ENCODE results near the gene DAB1. TPM values are rescaled to one million over a fixed set of nuclear protein-coding genes. Genes with fewer than 3 reads are reported as not detected.

The DAB1 gene
- polyA plus RNA-seq, 3 donors: not detected

GRCh38 chr1:56993475-56993874 lies 430.4 kb downstream of the DAB1 start:
- Histone ChIP-seq H4K20me1 (ENCODE audit: insufficient read depth, low read length) (no peaks in the 10 kb centered on the region), H3K27me3 (ENCODE audit: control insufficient read depth in 2 of 2, insufficient read depth in 2 of 2, low read length in 2 of 2) (no peaks in the 10 kb centered on the region), H2AFZ (ENCODE audit: insufficient read depth, low read depth, low read length, poor library complexity, severe bottlenecking) (no peak overlapping the region), H3K27ac (ENCODE audit: low read depth in 1 of 2, low read length in 2 of 2) (no peak overlapping the region), H3K36me3 (replicated peaks in 1 of 2; ENCODE audit: control insufficient read depth in 1 of 2, insufficient read depth in 2 of 2, low read length in 2 of 2) (no peaks in the 10 kb centered on the region), H3K9me3 (replicated peaks in 1 of 2; ENCODE audit: control insufficient read depth in 1 of 2, insufficient read depth in 1 of 2, low read length in 2 of 2) (no peaks in the 10 kb centered on the region), H3K4me3 (replicated peaks in 1 of 3; ENCODE audit: low read depth in 2 of 3, low read length in 3 of 3) (no peak overlapping the region), H3K4me1 (ENCODE audit: control insufficient read depth in 1 of 2, insufficient read depth in 2 of 2, low read length in 2 of 2) (no peaks in the 10 kb centered on the region), H3K79me2 (ENCODE audit: insufficient read depth, low read length) (no peaks in the 10 kb centered on the region), H3K9ac (ENCODE audit: insufficient read depth, low read length, poor library complexity, severe bottlenecking) (no peak overlapping the region), H3K4me2 (replicated peaks; ENCODE audit: extremely low read depth, low read length, poor library complexity, severe bottlenecking) (no peak overlapping the region)
- WGBS (ENCODE audit: insufficient coverage): no CpG with 5 or more reads among the region's 5 CpGs
- no peaks in the 10 kb centered on the region for H3K27me3 Mint-ChIP-seq (ENCODE audit: low read depth in 3 of 3)
- no peak overlapping the region for H3K27ac Mint-ChIP-seq
- H3K36me3 Mint-ChIP-seq: no peaks in the 10 kb centered on the region
- TF ChIP-seq CTCF (IDR thresholded peaks at IDR 0.05): no peak
- H3K4me1 Mint-ChIP-seq: no peaks in the 10 kb centered on the region
- H3K9me3 Mint-ChIP-seq: no peaks in the 10 kb centered on the region
- intact Hi-C loops (cut with micrococcal nuclease): no loop called here
- no peak for DNase-seq
- H3K4me3 Mint-ChIP-seq: no peak overlapping the region

GRCh38 chr1:56992318-56993125 lies 431.3 kb downstream of the DAB1 start:
- no peak for TF ChIP-seq CTCF (IDR thresholded peaks at IDR 0.05)
- Histone ChIP-seq H3K4me1 (ENCODE audit: control insufficient read depth in 1 of 2, insufficient read depth in 2 of 2, low read length in 2 of 2) (no peaks in the 10 kb centered on the region), H2AFZ (ENCODE audit: insufficient read depth, low read depth, low read length, poor library complexity, severe bottlenecking) (no peak overlapping the region), H3K4me3 (replicated peaks in 1 of 3; ENCODE audit: low read depth in 2 of 3, low read length in 3 of 3) (no peak overlapping the region), H4K20me1 (ENCODE audit: insufficient read depth, low read length) (no peaks in the 10 kb centered on the region), H3K9me3 (replicated peaks in 1 of 2; ENCODE audit: control insufficient read depth in 1 of 2, insufficient read depth in 1 of 2, low read length in 2 of 2) (no peaks in the 10 kb centered on the region), H3K79me2 (ENCODE audit: insufficient read depth, low read length) (no peaks in the 10 kb centered on the region), H3K27me3 (ENCODE audit: control insufficient read depth in 2 of 2, insufficient read depth in 2 of 2, low read length in 2 of 2) (no peaks in the 10 kb centered on the region), H3K9ac (ENCODE audit: insufficient read depth, low read length, poor library complexity, severe bottlenecking) (no peak overlapping the region), H3K27ac (ENCODE audit: low read depth in 1 of 2, low read length in 2 of 2) (no peak overlapping the region), H3K36me3 (replicated peaks in 1 of 2; ENCODE audit: control insufficient read depth in 1 of 2, insufficient read depth in 2 of 2, low read length in 2 of 2) (no peaks in the 10 kb centered on the region), H3K4me2 (replicated peaks; ENCODE audit: extremely low read depth, low read length, poor library complexity, severe bottlenecking) (no peak overlapping the region)
- no peaks in the 10 kb centered on the region for H3K36me3 Mint-ChIP-seq
- H3K4me1 Mint-ChIP-seq: no peaks in the 10 kb centered on the region
- intact Hi-C loops (cut with micrococcal nuclease): no loop called here
- no peak overlapping the region for H3K27ac Mint-ChIP-seq
- H3K9me3 Mint-ChIP-seq: no peaks in the 10 kb centered on the region
- H3K27me3 Mint-ChIP-seq (ENCODE audit: low read depth in 3 of 3): no peaks in the 10 kb centered on the region
- WGBS (ENCODE audit: insufficient coverage): 92% methylated on average over 9 of the region's 15 CpGs
- H3K4me3 Mint-ChIP-seq: no peak overlapping the region
- DNase-seq: no peak

Data from CD14-positive monocyte (primary cell).